ENCODE data around the gene KATNAL2.
A peak's percentile ranks its signal among the peaks of the same experiment; 100 is the strongest.

The KATNAL2 gene

DNA sequence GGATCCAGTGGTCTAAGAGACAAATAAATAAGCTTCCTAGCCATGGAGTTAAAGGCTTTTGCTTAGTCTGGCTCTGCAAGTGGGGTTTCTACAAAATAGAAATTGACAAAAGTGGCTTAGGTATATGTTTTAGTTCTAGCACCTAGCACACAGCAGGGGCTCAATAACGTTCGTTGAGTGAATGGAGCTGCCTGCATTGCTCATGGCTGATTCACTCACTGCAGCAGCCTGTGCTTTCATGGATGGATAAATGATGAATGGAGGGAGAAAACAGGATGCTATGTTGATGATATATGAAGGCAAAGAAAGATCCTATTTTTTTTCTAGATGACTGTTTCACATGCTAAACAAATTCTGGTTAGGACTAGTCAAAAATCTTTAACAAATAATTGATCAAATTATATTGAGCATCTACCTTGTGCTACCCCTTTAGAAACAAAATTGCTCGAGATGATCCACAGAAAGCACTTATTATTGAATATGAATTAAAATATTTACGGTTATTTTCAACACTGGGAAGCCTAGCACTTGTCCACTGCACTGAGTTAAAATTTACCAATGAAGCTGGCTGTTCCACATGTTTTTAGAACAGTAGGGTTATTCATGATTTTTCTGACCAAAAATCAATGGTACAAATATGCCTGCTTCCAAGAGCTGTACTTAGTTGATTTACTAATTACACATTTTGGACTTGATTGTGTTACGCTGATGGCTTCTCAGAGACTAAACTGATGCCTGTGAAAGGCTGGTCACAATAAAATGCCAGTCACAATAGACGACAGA, 193.3 kb downstream of the KATNAL2 start:
- peak; percentile 35 for DNase-seq (ENCODE audit: low read depth, low spot score)

DNA sequence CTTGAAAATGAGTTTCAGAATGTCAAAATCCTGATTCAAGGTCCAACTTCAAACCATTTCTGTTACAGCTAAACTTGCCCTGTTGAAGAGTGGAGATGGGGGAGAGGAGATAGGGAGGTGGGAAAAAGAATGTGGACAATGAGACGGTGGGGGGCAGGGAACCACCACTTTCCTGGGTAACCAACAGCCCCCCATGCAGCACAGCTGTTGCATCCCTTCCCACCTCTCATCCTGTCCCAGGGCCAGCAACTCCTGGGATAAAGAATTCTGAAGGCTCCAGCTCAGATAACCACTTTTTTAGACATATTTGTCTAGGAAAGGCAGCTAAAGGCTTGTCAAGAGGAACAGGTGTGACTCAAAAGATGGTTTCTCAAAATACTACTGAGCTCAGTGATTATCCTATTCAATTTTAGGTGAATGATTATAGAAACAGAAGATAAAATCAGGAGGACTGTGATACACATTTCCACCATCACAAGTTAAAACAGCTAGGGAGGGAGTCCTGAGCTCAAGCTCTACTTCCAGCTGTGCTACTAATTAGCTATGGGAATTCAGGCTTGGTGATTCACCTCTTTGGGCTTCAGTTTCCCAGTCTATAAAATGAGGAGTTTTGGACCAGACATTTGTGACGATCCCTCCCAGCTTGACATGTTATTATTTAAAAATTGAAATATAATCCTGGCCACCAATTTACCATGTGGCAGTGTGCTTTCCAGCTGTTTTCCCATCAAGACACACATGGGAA, 196.6 kb downstream of the KATNAL2 start:
- DNase-seq (ENCODE audit: low read depth, low spot score) = peak; percentile 24

DNA sequence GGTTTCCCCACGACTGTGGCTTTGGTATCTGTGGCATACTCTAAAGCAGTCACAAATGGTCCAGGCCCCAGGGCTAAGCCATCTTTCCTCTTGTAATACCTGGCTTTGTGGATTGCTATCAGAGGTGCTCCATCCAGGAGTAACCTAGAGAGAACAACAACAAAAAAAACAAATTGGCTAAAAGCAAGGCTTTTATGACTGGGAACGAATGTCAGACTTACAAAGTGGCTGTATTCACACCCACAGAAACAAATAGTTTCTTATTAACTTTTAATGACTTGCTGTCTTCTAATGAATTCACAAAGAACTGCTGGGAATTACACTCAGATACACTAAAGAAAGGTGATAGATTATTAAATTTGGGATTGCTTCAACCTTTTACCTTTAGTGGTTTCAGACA, 197.8 kb downstream of the KATNAL2 start:
- DNase-seq (ENCODE audit: low read depth, low spot score) = no peak

DNA sequence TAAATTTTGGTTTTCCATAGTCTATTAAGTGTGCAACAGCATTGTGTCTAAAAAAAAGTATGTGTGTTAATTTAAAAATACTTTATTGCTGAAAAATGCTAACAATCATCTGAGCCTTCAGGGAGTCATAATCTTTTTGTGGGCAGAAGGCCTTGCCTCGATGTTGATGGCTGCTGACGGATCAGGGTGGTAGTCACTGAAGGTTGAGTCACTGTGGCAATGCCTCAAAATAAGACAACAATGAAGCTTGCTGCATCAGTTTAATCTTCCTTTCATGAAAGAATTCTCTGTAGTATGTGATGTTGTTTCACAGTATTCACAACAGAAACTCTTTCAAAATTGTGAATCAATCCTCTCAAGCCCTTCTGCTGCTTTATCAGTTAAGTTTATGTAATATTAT, 201.6 kb downstream of the KATNAL2 start:
- DNase-seq (ENCODE audit: low read depth, low spot score) = peak; percentile 59

DNA sequence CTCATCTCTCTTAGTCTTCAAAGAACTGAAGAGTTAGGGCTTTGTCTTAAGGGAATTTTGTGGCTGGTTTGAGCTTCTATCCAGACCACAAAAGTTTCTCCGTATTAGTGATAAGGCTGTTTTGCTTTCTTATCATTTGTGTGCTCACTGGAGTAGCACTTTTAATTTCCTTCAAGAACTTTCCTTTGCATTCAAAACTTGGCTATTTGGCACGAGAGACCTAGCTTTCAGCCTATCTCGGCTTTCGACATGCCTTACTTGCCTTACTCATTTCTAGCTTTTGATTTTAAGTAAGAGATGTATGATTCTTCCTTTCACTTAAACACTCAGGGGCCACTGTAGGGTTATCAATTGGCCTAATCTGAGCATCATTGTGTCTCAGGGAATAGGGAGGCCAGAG, 203.0 kb downstream of the KATNAL2 start:
- peak; percentile 10 for DNase-seq (ENCODE audit: low read depth, low spot score)

- no peak for DNase-seq (ENCODE audit: low read depth, low spot score)
Measured at GRCh38 chr18:47121146-47121545, 203.7 kb downstream of the KATNAL2 start.

DNA sequence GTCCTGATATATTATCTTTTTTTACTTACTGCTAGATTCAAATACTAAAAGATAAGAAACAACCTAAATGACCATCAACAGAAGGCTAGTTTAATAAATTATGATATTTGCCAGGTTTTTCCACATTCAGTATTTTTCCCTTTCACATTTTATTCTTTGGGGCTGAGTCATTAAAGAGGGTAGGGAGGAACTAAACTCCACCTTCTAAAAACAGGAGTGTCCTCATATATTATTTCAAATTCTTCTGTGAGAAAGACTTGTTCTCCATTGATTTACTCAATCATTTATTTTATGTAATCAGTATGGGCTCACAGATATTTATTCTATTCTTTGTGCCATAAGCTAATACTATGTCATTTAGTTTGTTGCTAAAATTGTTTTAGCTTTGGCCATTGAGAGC, 223.9 kb downstream of the KATNAL2 start:
- no peak for DNase-seq (ENCODE audit: low read depth, low spot score)

- no peak for DNase-seq (ENCODE audit: low read depth, low spot score)
Measured at GRCh38 chr18:47143153-47143552, 225.8 kb downstream of the KATNAL2 start.

- DNase-seq (ENCODE audit: low read depth, low spot score) = no peak
Measured at GRCh38 chr18:47143899-47144485, 226.6 kb downstream of the KATNAL2 start.

DNA sequence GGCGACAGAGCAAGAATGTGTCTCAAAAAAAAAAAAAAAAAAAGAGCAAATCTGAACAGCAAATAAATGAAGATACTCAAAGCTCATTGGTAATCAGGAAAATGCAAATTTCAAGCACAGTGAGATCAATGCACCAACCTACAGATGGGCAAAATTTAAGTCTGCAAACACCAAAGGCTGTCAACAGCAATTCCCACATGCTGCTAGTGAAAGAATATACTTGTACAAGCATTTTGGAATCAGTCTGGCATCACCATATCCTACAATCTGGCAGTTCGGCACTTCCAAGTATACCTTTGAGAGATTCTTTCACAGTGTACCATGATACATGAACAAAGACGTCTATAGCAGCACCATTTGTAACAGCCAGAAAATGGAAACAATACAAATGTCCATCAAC, 228.8 kb downstream of the KATNAL2 start:
- DNase-seq (ENCODE audit: low read depth, low spot score) = no peak

DNA sequence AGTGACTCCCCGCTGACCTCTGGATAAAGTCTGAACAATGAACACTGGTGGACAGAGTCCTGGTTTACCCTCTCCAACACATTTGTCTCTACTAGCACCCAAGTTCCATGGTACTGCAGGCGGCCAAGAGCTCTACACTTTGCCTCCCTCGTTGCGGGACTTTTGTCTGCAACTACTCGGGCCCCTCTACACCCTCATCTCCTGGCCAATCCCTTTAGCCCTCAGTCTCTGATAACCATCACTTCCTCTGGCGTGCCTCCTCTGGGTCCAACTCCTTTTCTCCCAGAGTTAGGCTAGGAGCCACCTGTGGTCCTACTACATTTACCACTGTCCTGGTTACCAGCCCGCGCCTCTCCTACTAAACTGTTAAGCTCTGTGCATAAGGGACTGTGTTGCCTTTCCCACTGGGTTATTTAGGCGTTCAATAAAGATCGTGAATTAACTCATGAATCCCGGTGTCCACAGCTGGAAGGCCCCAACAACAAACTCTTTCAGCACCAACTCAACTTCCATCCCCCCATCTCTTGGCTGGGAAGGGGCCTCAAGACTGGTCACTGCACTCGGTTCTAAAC, 232.1 kb downstream of the KATNAL2 start:
- DNase-seq (ENCODE audit: low read depth, low spot score) = no peak

DNA sequence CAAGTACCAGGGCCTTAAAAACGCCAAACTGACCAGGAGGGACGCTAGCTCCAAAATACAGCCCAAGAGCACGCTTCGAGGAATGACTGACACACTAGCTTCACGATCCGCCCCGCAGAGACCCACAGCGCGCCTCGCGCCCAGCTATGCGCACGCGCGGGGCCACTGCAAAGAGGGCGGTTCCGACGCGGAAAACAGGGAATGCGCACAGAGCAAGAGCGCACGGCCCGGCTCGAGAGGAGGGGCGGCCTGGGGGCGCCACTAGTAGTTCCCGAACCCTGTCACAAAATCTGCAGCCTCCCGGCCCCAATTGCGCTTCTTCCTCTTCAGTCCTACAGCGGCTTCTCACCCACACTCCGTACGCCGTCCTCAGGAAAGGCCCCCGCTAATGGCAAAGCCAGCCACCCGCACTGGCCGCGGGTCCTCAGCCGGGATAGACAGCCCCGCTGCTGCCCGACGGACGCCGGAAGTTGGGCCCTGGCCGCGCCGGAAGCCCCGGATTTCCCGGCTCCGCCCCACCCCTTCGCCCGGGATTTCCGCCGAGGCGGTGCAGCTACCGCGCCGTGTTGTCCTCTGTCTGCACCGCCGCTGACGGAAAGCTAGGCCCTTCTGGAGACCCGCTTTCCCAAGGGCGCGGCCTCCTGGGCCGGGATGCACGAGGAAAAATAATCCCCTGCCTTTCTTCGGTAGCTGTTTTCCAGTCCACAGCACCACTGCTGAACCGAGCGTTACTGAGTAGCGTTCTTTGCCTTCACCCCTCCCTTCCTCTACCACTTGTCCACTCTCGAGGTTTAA, 232.8 kb downstream of the KATNAL2 start, which contains the start of gene HDHD2:
Gene HDHD2 (minus strand): TSS at position 472 of the 795 bp plus-strand sequence. CDS start 14,061 bp downstream, outside the sequence.
- peak; percentile 93 for DNase-seq (ENCODE audit: low read depth, low spot score)

- no peak for DNase-seq (ENCODE audit: low read depth, low spot score)
Measured at GRCh38 chr18:47150824-47151366, 233.5 kb downstream of the KATNAL2 start.

- no peak for DNase-seq (ENCODE audit: low read depth, low spot score)
Measured at GRCh38 chr18:47151439-47151838, 234.0 kb downstream of the KATNAL2 start.

Data from astrocyte of the hippocampus (primary cell).